Measurements from ENCODE around the gene SDHA.
"Not testable (repeated sequence)": the region's sequence is repeated elsewhere in the genome, so short reads cannot be mapped to it uniquely, and the experiment has no call there.

The SDHA gene

DNA sequence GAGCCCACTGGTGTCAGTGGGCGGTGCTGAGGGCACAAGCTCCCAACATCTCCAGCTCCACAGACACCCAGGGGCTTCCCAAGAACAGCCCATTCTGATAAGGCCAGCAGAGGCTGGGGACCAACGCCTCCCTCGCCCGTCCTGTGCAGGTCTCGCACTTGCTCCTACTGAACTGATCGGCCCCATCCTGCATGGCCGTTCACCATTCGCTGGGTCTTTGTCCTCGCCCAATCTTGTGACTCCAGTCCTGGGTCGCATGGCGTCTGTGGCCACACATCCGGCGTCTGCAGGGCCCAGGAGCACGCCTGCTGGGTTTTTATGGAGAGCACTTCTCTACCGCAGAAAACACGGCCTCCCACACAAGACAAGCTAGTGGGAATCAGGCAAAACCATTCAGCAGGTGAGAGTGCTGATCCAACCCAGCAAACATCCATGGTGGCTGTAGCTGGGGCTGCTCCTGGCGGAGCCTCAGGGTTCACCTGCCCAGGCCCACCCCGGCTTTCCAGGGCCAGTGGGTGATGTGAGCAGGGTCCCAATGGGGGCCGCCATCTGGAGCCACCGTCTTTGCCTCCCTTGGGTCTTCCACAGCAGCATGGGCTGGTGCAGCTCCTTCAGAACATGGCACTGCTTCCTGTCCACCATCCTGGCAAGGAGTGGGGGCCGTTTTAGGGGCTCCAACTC lies 19.5 kb upstream of the SDHA start:
- DNase-seq (ENCODE audit: low spot score): no peak

DNA sequence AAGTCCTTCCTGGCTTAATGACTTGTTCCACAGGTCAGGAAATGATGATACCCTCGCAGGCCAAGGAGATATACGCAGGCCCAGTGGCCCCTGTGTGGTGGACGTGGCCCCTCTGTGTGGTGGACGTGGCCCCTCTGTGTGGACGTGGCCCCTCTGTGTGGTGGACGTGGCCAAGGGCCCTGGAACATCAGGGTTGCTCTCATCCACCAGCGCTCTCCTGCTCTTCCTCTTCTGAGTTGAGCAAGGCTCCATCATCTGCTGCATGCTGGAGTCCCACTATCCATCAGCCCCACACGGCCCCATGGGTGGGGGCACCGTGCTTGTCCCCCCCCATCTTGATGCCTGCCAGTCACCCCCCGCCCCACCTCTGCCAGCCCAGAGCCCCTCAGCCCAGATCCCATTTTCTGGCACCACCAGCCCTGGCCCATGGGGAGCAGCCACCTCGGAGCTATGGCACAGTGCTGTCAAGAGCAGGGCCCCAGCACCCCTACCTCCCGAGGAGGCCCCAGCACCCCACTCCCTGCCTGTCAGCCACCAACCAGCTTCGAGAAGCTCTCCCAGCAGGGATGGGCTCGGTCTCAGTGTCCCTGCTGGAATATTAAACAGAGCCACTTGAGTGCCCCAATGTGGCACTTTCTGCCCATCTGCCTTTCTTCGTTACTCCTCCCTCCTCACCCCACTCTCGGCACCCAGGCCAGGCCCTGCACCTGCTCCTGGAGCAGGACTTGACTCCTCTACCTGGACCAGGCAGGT lies 18.7 kb upstream of the SDHA start:
- no peak for DNase-seq (ENCODE audit: low spot score)

DNA sequence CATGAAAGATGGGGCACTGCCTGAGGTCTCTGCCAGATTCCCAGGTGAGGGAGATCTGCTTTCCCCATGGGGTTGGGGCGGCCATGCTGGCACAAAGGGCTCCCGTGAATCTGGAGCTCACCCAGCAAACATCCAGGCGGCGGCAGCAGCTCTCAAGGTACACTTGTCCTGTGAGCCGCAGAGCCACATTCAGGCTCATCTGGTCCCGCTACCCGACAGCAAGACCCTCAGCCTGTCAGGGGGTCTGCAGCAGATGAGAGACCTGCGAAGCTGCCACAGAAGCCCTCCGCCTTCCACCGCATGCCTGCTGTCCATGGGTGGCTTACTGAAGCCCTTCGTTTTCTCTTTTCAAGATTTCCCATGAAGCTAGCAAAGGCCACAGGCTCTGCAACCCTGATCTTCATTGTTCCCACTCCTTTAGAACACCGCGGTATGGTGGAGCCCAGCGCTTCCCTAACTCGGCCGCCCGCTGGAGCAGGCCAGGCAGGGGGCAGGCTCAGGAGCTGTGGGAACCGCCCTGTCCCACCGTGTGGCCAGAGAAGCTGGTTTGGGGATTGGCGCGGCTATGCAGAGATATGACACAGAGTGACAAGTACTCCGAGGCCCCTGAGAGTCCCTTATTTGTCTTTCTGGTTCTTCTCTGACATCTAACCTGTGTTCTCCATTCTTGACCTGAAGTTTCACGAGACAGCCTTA lies 18.0 kb upstream of the SDHA start:
- DNase-seq (ENCODE audit: low spot score): peak; percentile 7

DNA sequence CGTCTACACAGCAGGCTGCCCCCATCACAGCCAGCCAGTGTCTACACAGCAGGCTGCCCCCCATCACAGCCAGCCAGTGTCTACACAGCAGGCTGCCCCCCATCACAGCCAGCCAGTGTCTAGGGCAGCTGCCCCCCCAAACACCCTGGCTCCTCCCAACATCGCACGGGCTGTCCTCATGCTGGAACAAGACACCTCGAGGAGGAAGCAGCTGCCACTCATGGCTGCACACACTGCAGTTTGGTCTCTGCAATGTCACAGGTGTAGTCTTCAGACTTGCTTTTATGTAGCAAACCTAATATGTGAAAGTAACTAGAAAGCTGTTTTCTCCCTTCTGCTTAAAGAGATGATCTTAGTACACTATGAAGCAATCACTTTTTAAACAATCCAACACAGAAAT lies 17.1 kb upstream of the SDHA start:
- no peak for DNase-seq (ENCODE audit: low spot score)

DNA sequence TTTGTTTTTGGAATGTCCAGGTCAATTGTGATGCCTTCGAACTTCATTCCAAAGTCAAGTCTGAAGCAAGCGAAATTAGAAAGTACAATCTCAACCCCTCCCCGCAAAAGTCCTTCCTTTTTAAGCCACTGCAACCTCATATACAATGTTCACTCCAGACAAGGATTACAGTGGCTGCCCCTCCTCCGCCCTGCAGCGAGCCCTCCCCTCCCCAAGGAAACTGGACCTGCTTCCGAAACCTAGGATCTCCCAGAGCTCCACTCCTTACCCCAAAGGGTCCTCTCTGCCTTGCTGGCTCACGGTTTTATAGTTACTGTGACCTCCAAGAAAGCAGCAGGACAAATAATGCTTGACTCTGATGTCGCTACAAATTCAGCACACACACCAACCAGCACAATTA lies 16.4 kb upstream of the SDHA start:
- DNase-seq (ENCODE audit: low spot score): no peak

DNA sequence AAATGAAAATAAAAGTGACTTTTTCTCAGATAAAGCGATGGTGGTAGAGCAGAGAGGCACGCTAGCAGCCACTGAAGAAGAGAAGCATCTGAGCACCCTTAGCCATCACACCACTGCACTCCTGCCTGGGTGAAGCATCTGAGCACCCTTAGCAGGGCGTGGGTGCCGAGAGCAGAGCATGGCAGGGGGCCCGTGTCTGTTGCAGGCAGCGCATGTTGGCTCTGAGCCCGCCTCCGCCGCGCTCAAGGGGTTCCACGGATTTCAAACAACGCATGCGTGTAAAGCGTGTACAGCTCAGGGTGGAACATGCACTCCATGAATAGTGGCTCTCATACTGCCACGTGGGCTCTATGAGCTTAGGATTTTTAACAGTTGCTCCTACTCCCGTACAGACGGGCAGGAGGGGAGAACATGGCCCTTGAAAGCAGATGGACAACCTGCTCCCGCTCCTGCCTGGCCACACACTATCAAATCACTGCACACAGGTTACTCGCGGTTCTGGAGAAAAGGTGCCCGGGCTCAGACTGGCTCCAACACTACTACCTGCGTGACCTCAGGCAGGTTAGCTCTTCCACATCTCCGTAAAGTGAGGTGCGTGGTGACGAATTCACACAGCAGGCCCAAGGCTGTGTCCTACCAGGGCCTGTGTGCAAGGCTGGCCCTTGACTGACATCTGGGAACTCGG lies 14.7 kb upstream of the SDHA start:
- peak; percentile 5 for DNase-seq (ENCODE audit: low spot score)

DNA sequence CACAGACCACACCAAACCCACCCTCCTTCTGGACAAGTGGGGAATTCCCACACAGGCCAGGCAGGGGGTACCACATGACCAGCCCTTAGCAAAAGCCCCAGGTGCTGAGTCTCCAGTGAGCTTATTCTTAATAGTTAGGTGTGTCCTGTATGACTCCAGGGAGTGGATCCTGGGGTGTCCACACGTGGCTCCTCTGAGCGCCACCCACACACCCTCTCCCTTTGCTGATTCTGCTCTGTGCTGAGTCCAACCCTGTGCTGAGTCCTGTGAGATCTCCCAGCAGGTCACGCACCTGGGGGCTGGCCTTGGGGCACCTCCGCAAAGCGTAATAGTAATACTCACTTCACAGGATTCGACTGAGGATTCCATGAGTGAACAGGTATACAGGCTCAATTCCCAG lies 14.1 kb upstream of the SDHA start:
- peak; percentile 4 for DNase-seq (ENCODE audit: low spot score)

DNA sequence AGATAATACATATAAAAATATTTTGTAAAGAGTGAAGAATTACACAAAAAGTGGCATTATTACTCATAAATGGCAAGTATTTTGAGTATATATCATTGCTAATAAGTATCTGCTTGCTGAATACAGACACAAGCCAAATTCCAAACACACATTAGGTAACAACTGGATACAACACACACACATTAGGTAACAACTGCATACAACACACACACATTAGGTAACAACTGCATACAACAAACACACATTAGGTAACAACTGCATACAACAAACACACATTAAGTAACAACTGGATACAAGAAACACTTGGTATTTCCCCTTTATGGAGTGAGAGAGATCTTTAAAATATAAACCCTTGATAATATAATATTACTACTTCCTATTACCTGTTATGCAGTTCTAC lies 13.7 kb upstream of the SDHA start:
- no peak for DNase-seq (ENCODE audit: low spot score)

DNA sequence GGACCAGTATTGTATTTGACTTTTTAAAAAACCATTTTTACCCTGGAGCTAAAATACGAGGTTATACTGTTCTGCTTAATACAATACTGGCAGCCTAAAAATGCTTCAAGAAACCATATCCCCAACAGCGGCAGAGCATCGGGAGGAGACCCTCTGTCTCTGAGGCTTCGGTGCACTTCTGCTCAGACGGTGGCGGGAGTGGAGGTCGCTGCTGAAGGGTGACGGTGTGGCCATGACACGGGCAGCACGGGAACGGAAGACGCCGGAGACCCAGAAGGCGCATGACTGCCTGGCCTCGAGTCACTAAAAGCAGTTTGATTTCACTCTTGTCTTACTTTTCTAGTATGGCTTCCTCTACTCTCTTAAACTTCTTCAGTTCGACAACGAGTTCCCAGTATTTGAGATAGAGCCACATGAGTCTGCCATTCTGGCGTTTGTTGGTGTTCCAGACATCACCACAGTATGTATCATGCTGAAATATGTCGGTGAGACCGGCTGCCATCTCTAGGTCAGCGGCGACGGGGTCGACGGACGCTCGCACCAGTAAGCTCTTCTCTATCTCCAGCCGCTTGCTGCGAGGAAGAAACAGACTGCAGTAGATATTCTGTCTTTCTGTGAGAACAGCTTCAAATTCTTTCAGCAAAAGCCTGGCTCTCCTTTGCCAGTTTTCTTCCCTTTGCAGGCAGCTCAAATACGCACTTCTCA lies 13.0 kb upstream of the SDHA start:
- DNase-seq (ENCODE audit: low spot score): no peak

DNA sequence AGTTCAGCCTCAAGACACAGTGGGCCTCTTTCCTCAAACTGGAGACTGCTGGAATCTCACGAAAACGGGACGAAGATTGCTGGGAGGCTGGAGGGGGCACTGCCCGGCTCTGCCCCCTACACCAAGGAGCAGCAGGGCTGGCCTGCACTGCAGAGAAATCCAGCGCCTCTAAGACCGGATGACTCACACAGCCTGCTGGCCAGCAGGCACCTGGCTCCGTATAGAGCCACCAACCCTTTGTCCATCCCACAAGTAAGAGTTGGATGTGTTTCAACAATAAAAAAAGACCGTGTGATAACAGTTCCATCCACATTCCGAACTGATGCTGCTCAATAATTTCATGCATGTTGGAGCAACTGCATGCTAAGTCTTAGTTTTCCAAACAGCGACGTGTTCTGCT lies 11.7 kb upstream of the SDHA start:
- peak; percentile 55 for DNase-seq (ENCODE audit: low spot score)

DNA sequence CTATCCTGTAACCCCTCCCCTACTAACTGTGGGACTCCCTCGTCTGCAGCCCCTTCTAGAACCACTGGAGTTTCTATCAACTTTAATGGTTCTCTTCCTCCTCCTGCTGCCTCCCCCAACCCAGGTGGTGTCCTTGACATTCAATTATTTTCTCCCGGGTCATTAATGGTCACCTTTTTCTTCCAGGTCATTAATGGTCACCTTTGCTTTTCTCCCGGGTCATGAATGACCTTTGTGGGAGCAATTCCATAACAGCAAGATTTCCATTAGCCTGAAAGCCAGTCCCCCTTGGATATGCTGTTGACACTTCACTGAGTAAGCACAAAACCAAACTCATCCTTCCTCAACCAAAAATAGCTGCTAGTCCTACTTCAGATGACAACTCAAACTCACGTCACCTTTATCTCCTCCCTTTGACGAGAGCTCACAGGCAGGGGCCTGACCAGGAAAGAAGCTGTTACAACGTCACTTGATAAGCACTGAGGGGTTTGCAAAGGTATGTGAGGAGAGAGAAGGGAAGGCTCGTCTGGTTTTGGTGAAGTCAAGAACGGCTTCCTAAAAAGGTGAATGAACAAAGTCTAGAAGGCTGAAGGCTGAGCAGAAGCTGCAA lies 11.1 kb upstream of the SDHA start:
- DNase-seq (ENCODE audit: low spot score): no peak

DNA sequence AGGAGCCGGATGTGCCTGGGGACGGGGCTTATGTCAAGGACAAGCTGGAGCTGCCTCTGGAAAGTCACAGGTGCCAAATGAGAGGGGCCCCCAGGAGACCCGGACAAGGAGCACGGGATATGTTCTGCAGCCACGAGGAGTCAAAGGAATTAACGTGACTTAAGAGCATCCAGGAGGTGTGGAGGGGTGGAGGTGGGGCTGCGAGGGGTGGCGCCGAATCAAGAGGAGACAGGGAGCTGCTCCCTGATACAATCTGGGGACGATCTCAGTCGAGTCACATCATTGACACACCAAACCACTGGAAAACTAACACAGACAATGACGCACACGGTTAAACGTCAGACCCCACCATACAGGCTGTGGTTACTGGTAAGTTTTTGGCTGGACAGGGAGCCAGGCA lies 10.5 kb upstream of the SDHA start:
- DNase-seq (ENCODE audit: low spot score): no peak

DNA sequence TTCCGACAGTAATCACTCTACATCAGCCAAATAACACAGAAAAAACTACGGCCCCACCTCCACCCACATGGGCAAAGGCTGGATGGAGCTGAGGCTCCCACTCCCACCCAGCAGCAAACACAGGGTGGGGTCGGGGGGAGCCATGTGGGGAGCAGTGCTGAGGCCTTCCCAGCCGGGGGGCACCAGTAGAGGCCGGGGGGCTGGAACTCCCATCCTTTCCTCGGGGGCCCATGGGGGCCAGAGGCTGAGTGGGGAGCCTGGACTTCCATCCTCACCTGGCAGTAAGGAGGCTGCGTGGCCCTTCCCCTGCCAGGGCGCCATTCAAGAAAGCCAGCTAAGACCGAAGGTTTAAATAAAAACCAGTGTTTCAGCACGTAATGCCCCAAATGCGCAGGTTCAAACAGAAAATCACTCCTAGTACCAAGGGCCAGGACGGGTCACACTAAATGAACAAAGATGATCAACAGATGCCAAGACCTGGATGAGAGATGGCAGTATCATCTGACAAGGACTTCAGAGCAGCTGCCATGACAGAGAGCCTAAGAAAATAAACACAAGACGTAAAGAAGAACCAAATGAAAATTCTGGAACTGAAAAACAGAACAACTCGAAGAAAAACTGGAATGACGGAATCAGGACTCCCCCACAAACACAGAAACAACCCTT lies 9.5 kb upstream of the SDHA start:
- DNase-seq (ENCODE audit: low spot score): no peak

DNA sequence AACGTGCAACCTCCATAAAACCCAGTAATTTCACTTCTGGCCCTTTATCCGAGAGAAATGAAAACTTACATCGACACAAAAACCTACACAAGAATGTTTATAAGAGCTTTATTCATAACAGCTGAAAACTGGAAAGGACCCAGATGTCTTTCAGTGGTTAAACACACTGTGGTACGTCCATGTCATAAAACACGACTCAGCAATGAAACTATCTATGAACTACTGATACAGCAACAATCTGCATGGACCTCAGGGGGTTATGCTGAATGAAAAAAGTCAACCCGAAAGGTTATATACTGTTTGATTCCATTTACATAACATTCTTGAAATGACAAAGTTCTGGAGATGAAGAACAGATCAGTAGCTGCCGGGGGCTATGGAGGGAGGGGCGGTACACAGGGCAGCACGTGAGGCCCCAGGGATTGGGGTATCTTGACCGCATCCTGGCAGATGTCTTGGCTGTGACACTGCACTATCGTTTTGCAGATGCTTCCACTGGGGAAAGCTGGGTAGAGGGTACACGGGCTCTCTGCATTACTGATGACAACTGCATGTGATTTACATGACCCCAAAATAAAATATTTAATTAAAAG lies 4.2 kb upstream of the SDHA start:
- no peak for DNase-seq (ENCODE audit: low spot score)

DNA sequence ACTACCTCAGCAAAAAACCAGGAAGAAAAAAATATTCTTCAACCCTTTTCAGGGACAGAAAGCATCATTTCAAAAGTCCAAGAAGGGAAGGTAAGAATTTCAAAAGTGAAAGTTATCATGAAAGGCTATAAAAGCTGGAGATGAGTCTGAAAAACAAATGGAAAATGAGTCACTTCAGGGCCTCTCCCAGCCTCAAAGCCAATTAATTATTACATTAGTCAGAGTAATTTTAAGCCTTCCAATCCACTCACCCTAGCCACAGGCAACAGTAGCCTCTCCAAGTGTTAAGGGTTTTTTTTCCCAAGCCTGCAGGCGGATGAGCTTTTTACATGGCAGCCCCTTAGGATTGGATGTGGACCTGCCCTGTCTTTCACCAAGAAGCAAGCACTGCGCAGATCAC lies 2.9 kb upstream of the SDHA start:
- DNase-seq (ENCODE audit: low spot score): not testable (repeated sequence)

DNA sequence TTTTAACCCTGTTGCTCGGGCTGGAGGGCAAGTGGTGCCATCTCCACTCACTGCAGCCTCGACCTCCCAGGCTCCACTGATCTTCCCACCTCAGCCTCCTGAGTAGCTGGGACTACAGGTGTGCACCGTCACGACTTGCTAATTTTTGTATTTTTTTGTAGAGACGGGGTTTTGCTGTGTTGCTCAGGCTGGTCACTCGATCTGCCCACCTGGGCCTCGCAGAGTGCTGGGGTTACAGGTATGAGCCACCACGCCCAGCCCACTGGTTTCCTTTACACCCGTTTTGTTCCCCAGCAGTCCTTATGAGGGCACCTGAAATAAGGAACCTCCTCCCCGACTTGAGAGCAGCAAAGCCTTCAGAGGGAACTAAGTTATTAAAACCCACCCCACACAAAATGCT lies 2.0 kb upstream of the SDHA start:
- DNase-seq (ENCODE audit: low spot score): not testable (repeated sequence)

DNA sequence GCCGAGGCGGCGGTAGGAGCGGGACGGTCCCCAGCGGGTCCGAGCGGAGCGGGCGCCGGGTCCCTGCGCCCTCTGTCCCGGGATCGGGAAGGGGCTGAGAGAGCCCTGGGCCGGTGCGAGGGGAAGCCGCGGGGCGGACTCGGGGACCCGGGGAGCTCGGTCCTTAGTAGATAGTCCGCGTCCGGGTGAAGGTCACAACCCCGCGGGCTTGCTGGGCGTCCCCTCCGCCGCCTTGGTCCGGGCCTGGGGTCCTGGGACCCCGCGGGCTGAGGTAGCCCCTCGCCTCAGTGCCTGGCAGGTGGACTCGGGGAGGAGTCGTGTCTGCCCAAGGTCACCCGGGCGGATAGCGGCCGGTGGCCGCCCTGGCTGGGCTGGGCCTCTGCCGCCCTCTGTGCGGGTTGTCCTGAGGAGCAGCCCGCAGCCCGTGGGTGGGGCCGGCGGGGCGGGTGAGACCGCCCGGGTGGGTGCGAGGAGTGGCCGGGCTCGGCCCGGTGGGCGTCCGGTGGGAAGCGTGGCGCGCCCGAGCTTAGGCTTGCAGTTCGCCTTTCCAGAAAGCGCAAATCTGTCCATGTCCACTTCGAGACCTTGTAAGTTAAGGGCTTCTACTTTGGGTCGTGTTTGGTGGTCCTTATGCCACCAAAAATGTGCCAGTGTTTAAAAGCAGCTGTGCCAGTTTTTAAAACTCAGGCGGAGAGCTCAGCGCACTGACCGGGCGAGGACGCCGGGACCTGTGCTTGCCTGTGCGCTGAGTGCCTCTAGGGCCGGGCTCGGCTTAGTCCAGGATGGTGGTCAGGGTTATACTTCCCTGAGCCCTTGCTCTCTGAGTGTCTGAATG lies 554 bp downstream of the SDHA start:
- peak; percentile 20 for DNase-seq (ENCODE audit: low spot score)

DNA sequence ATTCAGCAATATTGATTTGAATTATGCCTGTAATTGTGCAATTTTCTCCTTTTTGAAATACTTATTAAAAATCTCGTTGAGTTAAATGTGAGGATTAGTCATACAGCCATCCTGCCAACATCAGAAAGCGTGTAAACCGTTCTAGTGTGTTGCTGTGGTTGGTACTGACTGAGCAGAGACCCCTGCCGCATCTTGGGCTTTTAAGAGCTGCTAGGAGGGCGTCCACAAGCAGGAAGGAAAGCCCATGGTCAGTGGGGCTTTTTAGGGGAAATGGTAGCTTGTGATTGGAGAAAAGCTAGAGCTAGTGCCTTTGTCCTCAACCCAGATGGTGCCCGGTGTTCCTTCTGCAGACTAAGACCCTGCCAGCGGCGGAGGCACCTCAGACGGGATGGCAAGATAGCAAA lies 1.3 kb downstream of the SDHA start:
- DNase-seq (ENCODE audit: low spot score): peak; percentile 23

DNA sequence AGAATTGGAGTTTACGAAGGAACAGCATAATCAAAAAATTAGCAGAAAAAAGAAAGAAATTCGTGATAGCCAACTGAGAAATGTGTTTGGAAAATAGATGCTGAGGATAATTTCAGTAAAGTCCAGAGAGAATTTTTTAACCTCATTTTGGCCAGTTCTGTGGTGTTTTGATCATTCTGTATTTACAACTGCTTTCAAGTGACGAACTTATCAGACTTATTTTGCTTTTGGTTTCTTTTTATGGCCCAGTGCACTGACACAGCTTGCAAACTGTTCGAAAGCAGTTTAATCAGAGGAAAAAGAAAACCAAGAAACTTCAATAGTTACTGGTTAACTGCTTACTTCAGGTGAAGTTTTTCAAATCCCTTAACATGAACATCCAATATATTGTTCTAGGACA lies 1.9 kb downstream of the SDHA start:
- DNase-seq (ENCODE audit: low spot score): no peak

Data from AG20443 (cell line).